ENCODE results near the gene TMA7. TPM values are rescaled to one million over a fixed set of nuclear protein-coding genes. Genes with fewer than 3 reads are reported as not detected.

Gene TMA7
- total and polyA plus RNA-seq, 7 donors, result 146 to 762 (median 352) TPM

GRCh38 chr3:48405343-48405881 is 34.6 kb upstream of the TMA7 start:
- TF ChIP-seq CTCF (IDR thresholded peaks at IDR 0.05), result no peak
- TF ChIP-seq POLR2AphosphoS5 (IDR thresholded peaks at IDR 0.05), result no peak
- no peak for TF ChIP-seq POLR2A (IDR thresholded peaks at IDR 0.05)
- no peak for TF ChIP-seq EP300 (IDR thresholded peaks at IDR 0.05)
- DNase-seq, result peak; percentile 68
- Histone ChIP-seq H3K4me1 (peaks cover 0 to 28% (median 23%) of the 10 kb centered on the region in 4 donors), H3K4me3 (no peak overlapping the region), H3K9me3 (no peaks in the 10 kb centered on the region), H3K27me3 (no peaks in the 10 kb centered on the region), H3K27ac (peak overlapping the region; percentile 88 to 96 (median 89)), H3K36me3 (peaks cover 14 to 73% (median 48%) of the 10 kb centered on the region in 4 donors)
- intact Hi-C loops (cut with DNase I), result no loop called here
- 86 to 90% methylated on average over 13 of the region's 13 CpGs for WGBS, 2 donors

- WGBS, 2 donors, result 78 to 83% methylated on average over 1 of the region's 1 CpG
- Histone ChIP-seq H3K27ac (peak overlapping the region; percentile 88 to 96 (median 89)), H3K9me3 (no peaks in the 10 kb centered on the region), H3K27me3 (no peaks in the 10 kb centered on the region), H3K36me3 (peaks cover 20 to 78% (median 54%) of the 10 kb centered on the region in 4 donors), H3K4me1 (peaks cover 0 to 27% (median 23%) of the 10 kb centered on the region in 4 donors), H3K4me3 (no peak overlapping the region)
- intact Hi-C loops (cut with DNase I), result no loop called here
- TF ChIP-seq EP300 (IDR thresholded peaks at IDR 0.05) (no peak), CTCF (IDR thresholded peaks at IDR 0.05) (no peak), POLR2A (IDR thresholded peaks at IDR 0.05) (no peak), POLR2AphosphoS5 (IDR thresholded peaks at IDR 0.05) (no peak)
- peak; percentile 34 for DNase-seq
Measured at GRCh38 chr3:48405971-48406370, 34.1 kb upstream of the TMA7 start.

- Histone ChIP-seq H3K4me1 (peaks cover 0 to 20% (median 16%) of the 10 kb centered on the region in 4 donors), H3K4me3 (no peak overlapping the region), H3K27me3 (no peaks in the 10 kb centered on the region), H3K9me3 (no peaks in the 10 kb centered on the region), H3K36me3 (peaks cover 27 to 86% (median 61%) of the 10 kb centered on the region in 4 donors), H3K27ac (peak overlapping the region in 3 of 4 donors; percentile 21 to 89 (median 88))
- 87 to 90% methylated on average over 18 of the region's 18 CpGs for WGBS, 2 donors
- TF ChIP-seq CTCF (IDR thresholded peaks at IDR 0.05), result no peak
- no peak for TF ChIP-seq POLR2AphosphoS5 (IDR thresholded peaks at IDR 0.05)
- no peak for TF ChIP-seq EP300 (IDR thresholded peaks at IDR 0.05)
- no peak for TF ChIP-seq POLR2A (IDR thresholded peaks at IDR 0.05)
- peak; percentile 52 for DNase-seq
- intact Hi-C loops (cut with DNase I), result no loop called here
Measured at GRCh38 chr3:48406443-48407431, 33.3 kb upstream of the TMA7 start.

- intact Hi-C loops (cut with DNase I), result loop anchor here (2.0 kb wide), 1 partner anchor 17 kb away; no protein-coding TSS in a partner anchor
Measured at GRCh38 chr3:48407542-48408099, 32.4 kb upstream of the TMA7 start.

More at GRCh38 chr3:48407542-48408099, 32.4 kb upstream of the TMA7 start:
- Histone ChIP-seq H3K36me3 (peaks cover 35 to 95% (median 70%) of the 10 kb centered on the region in 4 donors), H3K4me1 (peaks cover 0 to 14% (median 7%) of the 10 kb centered on the region in 4 donors), H3K4me3 (no peak overlapping the region), H3K9me3 (no peaks in the 10 kb centered on the region), H3K27me3 (no peaks in the 10 kb centered on the region), H3K27ac (peak overlapping the region in 3 of 4 donors; percentile 10 to 89 (median 46))
- DNase-seq, result peak; percentile 54
- WGBS, 2 donors, result 90% methylated on average over 8 of the region's 8 CpGs
- TF ChIP-seq EP300 (IDR thresholded peaks at IDR 0.05) (no peak), POLR2AphosphoS5 (IDR thresholded peaks at IDR 0.05) (no peak), POLR2A (IDR thresholded peaks at IDR 0.05) (no peak), CTCF (IDR thresholded peaks at IDR 0.05) (no peak)

All from sigmoid colon (tissue), 7 donors.